ENCODE data around the gene KIAA0408. TPM values are rescaled to one million over a fixed set of nuclear protein-coding genes. Genes with fewer than 3 reads are reported as not detected.

Gene KIAA0408
- total RNA-seq, 2 experiments from 2014 or later, result 0.44 to 0.46 TPM

GRCh38 chr6:127475135-127475822 lies 16.1 kb upstream of the KIAA0408 start:
- DNase-seq (ENCODE audit: low spot score), result no peak
- BruUV-seq (replicated peaks), result no TSS peak
- intact Hi-C loops (cut with micrococcal nuclease; ENCODE audit: unreplicated experiment), result no loop called here
- no peaks in the 10 kb centered on the region for H3K4me1 ChIP-seq (ENCODE audit: insufficient read depth, low read length, poor library complexity, severe bottlenecking)
- H3K4me2 ChIP-seq (ENCODE audit: low read length), result no peak overlapping the region
- no peak for TF ChIP-seq EZH2phosphoT487 (IDR thresholded peaks at IDR 0.05; ENCODE audit: borderline replicate concordance, low read depth, low read length)
- no peak for TF ChIP-seq CTCF (conservative IDR thresholded peaks at IDR 0.05; ENCODE audit: low read length)
- H4K20me1 ChIP-seq (ENCODE audit: insufficient read depth, low read length), result no peaks in the 10 kb centered on the region
- no peak overlapping the region for H2AFZ ChIP-seq (ENCODE audit: low read length)
- no peaks in the 10 kb centered on the region for H3K36me3 ChIP-seq (ENCODE audit: insufficient read depth, low read length)
- no peak overlapping the region for H3K4me3 ChIP-seq (ENCODE audit: low read depth, low read length, poor library complexity, severe bottlenecking)
- no peak overlapping the region for H3K27ac ChIP-seq (ENCODE audit: low read depth, low read length, poor library complexity, severe bottlenecking)
- POLR2A ChIA-PET, result no interaction called here
- CTCF ChIA-PET (ENCODE audit: unreplicated experiment), result no interaction called here
- H3K9me2 ChIP-seq (ENCODE audit: insufficient read depth, low read length), result no peaks in the 10 kb centered on the region
- H3K9me3 ChIP-seq (ENCODE audit: low read length), result no peaks in the 10 kb centered on the region
- H3K79me2 ChIP-seq (ENCODE audit: insufficient read depth, low read depth, low read length), result no peaks in the 10 kb centered on the region

GRCh38 chr6:127471379-127472255 lies 12.4 kb upstream of the KIAA0408 start:
- Histone ChIP-seq H3K9me2 (ENCODE audit: insufficient read depth, low read length) (no peaks in the 10 kb centered on the region), H3K9me3 (ENCODE audit: low read length) (no peaks in the 10 kb centered on the region), H3K79me2 (ENCODE audit: insufficient read depth, low read depth, low read length) (no peaks in the 10 kb centered on the region), H3K4me2 (ENCODE audit: low read length) (no peak overlapping the region), H4K20me1 (ENCODE audit: insufficient read depth, low read length) (no peaks in the 10 kb centered on the region), H3K4me3 (ENCODE audit: low read depth, low read length, poor library complexity, severe bottlenecking) (no peak overlapping the region), H3K4me1 (ENCODE audit: insufficient read depth, low read length, poor library complexity, severe bottlenecking) (no peaks in the 10 kb centered on the region), H3K36me3 (ENCODE audit: insufficient read depth, low read length) (no peaks in the 10 kb centered on the region), H2AFZ (ENCODE audit: low read length) (no peak overlapping the region), H3K27ac (ENCODE audit: low read depth, low read length, poor library complexity, severe bottlenecking) (no peak overlapping the region)
- POLR2A ChIA-PET, result no interaction called here
- intact Hi-C loops (cut with micrococcal nuclease; ENCODE audit: unreplicated experiment), result no loop called here
- DNase-seq (ENCODE audit: low spot score), result no peak
- TF ChIP-seq EZH2phosphoT487 (IDR thresholded peaks at IDR 0.05; ENCODE audit: borderline replicate concordance, low read depth, low read length), result no peak
- TF ChIP-seq CTCF (conservative IDR thresholded peaks at IDR 0.05; ENCODE audit: low read length), result no peak
- CTCF ChIA-PET (ENCODE audit: unreplicated experiment), result no interaction called here
- BruUV-seq (replicated peaks), result no TSS peak

GRCh38 chr6:127468936-127469335 lies 9.7 kb upstream of the KIAA0408 start:
- ChIA-PET POLR2A (no interaction called here), CTCF (ENCODE audit: unreplicated experiment) (no interaction called here)
- no peaks in the 10 kb centered on the region for H4K20me1 ChIP-seq (ENCODE audit: insufficient read depth, low read length)
- no peak overlapping the region for H3K4me3 ChIP-seq (ENCODE audit: low read depth, low read length, poor library complexity, severe bottlenecking)
- intact Hi-C loops (cut with micrococcal nuclease; ENCODE audit: unreplicated experiment), result loop anchor here (5.0 kb wide), 1 partner anchor 167 kb away; no protein-coding TSS in a partner anchor
- no peak overlapping the region for H3K27ac ChIP-seq (ENCODE audit: low read depth, low read length, poor library complexity, severe bottlenecking)
- DNase-seq (ENCODE audit: low spot score), result no peak
- TF ChIP-seq EZH2phosphoT487 (IDR thresholded peaks at IDR 0.05; ENCODE audit: borderline replicate concordance, low read depth, low read length), result no peak
- TF ChIP-seq CTCF (conservative IDR thresholded peaks at IDR 0.05; ENCODE audit: low read length), result no peak
- H3K9me3 ChIP-seq (ENCODE audit: low read length), result no peaks in the 10 kb centered on the region
- no TSS peak for BruUV-seq (replicated peaks)
- H3K4me2 ChIP-seq (ENCODE audit: low read length), result no peak overlapping the region
- no peak overlapping the region for H2AFZ ChIP-seq (ENCODE audit: low read length)
- no peaks in the 10 kb centered on the region for H3K4me1 ChIP-seq (ENCODE audit: insufficient read depth, low read length, poor library complexity, severe bottlenecking)
- H3K79me2 ChIP-seq (ENCODE audit: insufficient read depth, low read depth, low read length), result no peaks in the 10 kb centered on the region
- H3K36me3 ChIP-seq (ENCODE audit: insufficient read depth, low read length), result no peaks in the 10 kb centered on the region
- no peaks in the 10 kb centered on the region for H3K9me2 ChIP-seq (ENCODE audit: insufficient read depth, low read length)

Data from OCI-LY7 (cell line).